GM21360 (cell line): Measurements from ENCODE around the gene RAMP1.

Experiments
- ATAC-seq: cut with Tn5 transposase; IDR thresholded peaks from one replicate; pipeline ENCODE4 v1.9.1; 2021; ENCODE audit warnings: mild to moderate bottlenecking, moderate library complexity; ENCODE audit not compliant: unreplicated experiment

The RAMP1 gene

DNA sequence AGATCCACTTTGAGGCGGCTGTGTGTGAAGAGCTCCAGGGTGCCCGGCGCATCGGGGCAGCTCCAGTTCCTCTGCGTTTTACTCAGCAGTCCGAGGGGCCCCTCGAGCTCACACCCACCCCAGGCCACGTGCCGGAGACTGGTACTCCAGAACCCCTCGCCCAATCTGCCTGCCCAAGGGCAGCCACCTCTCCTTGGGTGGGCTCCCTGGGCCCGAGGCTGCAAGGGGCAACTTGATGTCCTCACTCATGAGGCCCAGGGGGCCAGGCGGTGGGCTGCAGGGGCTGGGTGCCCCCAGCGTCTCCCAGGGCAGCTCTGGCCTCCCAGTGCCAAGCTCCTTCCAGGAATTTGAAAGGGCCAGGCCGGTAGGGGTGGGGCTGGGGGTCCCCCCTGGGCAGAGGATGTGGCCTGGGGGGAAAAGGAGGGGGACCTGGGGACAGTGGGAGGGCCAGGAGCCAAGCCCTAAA lies 16.7 kb downstream of the RAMP1 start:
- no peak for ATAC-seq

DNA sequence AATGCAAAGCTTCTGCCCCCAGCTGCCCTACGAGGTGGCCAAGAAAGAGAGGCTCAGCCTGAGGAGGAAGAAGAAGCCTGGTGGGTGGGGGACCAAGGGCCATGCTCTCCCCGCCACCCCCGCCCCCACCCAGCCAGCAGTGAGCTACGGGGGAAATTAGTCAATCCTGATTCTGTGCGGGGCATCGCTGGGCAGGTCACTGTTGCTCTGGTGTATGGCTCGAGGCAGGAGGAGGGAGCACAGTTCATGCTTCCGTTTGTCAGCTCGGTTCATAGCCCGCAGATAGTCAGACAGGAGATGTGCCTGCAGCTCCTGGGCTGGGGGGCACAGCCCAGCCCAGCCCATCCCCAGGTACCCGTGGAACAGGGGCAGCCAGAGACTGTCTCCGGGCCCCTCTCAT lies 17.1 kb downstream of the RAMP1 start:
- ATAC-seq, result no peak

DNA sequence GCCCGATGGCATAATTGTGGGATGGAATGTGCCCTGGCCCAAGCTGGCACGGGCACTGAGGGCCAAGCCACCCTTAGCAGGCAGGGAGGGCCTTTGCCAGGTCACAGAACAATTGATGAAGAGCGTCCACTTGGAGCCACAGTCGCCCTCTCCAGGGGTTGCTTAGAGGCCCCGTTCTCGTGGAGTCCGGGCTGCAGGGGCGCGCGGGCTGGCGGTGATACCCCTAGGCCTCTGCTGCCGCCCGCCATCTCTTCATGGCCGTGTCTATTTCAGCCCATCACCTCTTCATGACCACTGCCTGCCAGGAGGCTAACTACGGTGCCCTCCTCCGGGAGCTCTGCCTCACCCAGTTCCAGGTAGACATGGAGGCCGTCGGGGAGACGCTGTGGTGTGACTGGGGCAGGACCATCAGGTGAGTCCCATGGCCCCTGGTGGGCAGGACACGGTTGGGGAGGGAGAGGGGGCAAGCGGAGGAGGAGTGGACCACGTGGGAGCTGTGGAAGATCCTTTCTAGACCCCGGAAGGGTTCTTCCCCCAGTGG lies 17.6 kb downstream of the RAMP1 start:
- no peak for ATAC-seq

DNA sequence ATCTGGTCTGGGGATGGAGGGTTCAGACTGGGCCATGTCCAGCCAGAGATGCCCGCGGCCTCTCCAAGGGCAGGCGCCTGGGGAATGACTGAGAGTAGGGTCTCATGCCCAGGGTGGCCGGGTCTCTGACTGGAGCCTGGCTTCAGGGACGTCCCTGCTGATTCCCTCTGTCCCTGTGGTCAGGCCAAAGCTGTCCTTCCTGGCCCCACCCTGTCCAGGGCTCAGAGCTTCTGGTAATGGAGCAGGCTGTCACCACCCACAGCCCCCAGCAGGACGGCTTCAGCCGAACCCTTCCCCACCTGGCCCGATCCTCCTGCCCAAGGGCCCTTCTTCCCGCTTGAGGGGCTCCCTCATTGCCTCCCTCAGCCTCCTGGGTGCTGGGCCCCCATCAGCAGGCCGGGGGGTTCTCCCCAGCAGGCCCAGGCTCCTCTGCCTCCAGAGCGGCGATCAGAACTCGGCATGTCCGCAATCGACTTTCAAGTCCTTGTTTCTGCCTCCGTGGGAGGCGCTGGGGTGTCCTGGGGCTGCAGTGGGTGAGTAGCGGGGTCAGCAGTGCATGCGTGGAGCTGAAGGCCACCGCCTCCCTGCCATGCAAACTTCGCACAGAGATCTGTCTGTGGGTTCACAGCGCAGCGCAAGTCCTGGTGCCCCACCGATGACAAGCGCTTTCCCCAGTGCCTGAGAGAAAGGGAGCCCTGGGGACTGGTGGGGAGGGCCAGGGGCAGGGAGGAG lies 18.3 kb downstream of the RAMP1 start:
- no peak for ATAC-seq

DNA sequence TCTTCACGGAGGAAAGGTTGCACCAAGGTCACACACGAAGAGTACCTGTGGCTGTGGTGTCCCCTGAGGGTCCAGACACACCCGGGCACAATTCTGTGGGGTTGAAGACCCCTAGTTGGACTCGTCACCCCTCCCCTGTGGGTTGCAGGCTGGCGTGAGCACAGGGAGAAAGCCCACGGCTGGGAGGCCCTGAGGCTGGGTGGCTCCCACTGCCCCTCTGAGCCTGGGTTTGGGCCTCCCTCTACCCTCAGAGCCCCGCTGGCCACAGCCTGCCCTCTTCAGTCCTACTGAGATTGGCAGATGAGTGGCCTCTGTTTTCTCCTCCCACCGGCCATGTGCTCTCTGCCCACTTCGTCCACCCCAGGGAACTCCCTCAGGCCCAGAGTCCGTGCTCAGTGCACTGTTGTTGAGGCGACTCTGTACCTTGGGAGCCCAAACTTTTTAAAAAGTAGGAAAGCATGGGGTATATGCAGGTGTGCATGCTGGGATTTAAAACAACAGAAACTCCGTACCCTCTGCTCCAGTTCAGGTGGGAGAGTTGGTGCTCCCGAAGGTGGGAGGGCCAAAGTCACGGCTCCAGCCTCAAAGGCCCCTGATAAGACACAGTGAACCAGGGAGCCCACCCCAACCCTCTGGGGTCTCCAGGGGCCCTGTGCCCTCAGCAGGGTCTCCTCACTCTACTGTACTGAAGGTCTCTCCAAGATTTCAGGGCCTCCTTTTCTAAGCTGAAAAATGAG lies 19.1 kb downstream of the RAMP1 start:
- no peak for ATAC-seq

DNA sequence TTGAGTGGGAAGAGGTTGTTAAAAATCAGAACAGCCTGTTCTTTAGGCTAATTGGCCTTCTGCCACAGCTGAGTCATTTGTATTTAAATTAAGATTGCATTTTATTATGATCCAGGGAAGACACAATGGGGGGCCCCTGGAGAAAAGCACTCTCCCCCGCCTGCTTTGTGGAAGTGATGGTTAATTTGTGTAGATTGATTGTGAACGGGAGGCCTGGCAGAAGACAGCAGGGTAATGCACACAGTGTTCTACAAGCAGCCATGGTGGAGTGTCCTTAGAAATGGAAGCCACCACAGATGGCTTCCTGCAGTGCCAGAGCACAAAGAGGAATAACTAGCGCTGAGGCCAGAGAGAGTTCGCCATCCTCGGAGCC lies 19.6 kb downstream of the RAMP1 start:
- ATAC-seq, result no peak

DNA sequence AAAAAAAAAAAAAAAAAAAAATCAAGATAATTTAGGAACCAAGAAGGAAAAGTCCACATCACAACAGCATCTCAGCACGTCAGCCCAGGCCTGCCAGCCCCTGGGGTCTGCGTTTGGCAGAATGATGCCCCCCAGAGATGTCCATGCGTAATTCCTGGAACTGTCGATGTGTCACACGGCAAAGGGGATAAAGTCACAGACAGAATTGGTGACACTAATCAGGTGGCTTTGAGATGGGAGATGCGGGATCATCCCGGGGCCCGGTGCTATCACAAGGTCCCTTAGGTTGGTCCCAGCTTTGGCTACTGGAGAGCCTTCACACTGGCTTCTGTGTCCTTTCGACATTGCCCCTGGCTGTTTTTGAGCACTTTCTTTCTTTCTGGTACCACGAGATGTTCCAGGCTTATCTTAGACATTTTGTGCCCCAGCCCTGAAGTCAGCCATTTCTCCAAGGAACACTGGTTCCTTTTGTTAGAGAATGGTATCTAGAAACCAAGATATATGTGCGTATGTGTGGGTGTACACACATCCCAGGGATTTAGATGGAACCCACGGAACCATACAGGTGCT lies 20.7 kb downstream of the RAMP1 start:
- ATAC-seq, result no peak

DNA sequence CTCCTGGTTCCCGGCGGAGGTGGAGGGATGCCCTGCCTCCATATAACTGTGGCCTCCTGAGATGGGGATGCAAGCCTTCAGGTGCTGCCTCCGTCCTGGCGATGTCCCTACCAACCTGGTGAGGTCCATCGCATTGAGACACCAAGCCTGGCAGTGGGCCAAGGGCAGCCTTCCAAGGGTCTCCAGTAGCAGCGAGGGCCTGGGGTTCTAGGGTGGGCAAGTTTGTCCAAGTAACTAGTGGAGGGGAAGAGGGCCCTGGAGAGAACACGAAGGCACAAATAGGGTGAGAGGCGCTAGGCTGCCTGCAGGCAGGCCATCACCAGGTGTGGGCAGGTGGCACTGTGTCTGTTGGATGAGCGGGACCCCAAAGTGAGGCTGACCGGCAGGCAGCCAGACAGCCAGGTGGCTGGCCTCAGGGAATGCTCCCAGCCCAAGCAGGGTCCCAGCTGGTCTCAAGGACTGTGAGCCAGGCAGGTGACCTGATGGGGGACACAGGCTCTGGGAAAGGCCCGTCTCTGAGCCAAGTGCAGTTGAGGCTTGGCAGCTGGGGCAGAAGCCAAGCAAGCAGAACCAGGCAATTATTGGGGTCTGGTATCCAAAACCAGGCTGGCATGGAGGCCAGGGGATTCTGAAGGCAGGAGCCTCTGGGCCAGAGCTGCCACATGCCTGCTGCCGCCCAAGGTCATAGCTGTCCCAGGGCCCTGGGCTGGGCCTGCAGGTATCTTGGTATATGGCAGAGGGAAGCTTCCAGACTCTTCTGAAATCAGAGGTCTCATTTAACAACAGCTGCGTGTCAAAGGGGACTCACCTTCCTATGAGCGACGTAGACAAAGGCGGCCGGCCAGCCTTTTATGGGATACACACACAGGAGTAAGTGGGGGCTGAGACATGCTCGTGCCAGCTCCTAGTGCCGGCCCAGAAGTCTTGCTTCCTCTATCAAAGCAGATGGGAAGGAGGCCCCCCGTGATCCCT lies 23.4 kb downstream of the RAMP1 start:
- no peak for ATAC-seq

DNA sequence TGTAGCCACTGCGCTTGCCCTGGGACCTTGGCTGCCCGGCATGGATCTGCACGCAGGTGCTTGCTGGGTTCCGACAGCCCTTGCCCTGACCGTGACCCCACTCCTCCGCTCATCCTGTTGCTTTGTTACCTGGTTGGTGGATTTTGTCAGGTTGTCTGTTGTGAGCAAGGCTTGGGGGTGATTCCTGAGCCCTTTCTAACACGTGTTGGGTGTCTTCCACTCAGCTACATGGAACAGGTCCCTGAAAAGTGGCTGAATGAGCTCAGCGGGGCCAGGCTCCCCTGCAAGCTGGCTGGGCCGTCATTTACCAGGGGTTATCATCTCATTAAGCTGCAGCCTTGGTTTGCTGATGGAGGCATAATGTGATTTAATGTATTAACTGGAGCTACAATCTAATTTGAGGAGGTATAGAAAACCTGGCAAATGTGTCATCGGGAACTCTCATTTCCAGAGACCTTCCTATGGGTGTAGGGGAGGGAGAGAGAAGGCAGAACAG lies 24.6 kb downstream of the RAMP1 start:
- ATAC-seq, result no peak

DNA sequence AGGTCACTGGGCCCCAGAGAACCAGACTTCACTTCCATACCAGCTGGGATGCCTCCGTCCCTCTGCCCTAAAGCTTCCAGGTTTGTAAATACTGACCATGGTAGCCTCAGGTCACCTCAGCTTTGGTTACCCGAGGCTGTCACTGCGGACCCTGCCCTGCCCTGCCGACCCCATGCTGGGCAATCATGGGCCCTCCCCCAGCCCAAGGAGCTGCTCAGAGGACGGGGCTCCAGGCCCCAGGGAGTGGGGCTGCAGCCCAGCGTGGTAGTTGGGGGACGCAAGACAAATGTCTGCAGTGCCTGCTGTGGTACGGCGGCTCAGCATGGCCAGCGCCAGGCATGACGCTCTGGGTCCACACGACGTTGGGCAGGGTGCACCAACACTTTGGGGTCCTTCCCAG lies 25.3 kb downstream of the RAMP1 start:
- ATAC-seq, result no peak

DNA sequence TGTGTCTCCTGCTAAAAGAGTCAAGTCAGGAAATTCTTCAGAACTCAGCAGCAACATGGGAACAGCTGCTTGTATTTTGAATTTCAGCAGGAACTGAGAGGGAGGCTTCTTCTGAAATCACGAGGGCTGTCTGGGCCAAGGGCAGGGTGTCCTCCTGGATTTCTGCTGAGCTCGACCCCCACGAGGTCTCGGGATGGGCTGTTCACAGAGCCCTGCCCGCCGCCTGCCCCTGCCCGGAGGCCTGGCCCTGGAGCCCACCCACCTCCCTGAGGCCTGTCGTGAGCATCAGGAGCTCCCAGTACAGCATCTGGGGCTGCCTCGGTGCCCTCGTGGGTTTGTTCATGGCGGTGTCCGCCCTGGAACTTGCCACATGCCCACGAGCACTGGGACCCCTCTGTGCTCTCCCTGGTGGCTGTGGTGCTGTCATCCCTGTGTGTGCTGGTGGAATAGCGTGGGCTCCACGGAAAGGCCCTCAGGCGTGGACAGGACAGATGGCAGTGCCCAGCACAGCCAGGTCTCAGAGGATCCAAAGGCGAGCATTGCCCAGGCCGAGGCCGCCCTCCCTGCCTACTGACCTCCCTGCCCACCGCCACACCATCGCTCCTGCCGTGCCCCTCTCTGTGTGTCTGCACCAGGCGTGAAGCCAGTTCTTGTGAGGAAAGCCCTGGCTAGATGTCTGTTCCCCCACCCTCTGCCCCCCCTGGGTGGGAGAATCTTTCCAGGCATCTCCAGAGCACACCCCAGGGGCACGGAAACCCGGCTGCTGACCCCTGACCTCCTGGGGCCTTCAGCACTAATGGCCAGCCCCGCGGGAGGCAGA lies 25.9 kb downstream of the RAMP1 start:
- ATAC-seq, result no peak

DNA sequence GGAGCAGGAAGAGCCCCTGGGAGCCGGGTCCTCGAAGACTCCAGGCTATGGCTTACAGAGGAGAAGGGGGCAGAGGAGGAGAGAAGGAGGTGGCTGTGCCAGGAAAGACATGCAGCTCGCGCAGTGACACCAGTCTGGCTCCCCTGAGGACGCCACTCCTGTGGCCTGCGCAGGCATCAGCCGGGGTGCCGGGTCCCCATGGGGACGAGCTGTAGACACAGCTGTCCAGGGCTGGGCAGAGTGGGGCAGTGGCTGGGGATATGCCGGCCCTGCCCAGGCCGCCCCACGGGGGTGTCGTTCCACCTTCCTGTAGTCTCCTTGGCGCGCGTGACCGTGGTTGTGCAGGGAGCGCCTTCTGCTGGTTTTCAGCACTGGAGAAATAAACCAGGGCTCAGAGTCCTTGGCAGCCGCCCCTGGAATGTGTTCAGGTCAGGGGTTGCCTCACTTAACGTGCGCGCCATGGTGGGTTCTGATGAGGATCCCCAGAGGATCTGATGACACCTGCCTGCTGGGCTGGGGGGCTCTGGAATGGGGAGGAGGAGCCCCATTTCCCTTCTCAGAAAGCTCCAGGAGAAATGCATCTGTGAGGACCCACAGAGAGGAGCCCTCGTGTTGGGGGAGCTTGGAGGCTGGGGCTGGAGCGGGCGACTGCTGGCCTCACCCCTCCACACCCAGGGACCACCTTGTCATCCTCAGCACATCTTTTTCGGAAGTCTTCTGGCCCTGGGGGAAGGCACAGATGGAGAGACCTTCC lies 26.7 kb downstream of the RAMP1 start:
- no peak for ATAC-seq

DNA sequence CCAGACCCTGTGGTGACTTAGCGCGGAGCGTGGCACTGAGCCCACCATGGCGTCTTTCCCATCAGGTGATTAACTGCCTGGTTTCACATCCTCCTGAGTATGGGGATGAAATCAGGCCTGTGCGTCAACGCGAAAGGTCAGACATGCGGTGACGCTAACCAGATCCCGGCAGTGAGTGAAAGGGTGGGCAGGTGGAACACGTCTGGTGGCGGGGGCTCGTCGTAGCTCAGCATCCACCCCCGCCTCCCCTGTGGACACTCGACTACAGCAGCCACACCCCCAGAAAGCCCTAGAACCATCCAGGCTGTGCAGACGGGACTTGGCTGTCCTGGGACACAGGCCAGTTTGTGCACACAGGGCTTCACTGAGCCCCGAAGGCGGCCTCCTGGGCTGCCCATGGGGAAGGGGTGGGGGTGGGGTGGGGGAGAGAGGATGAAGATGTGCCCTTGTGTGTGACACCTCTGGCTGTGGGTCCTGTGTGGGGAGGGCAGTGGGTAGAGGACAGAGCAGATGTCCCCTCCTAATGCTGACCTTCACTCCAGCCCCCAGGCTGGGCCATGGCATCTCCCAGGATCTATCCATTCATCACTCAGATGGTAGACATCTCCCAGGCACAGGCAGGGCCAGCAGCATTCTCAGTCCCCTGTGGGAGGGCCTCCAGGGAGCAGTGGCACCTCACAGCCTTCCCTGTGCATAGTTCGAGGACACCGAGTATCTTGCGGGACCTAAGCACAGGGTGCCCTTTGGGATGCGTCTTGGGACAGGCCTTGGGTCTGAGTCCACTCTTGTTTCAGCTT lies 27.5 kb downstream of the RAMP1 start:
- no peak for ATAC-seq

DNA sequence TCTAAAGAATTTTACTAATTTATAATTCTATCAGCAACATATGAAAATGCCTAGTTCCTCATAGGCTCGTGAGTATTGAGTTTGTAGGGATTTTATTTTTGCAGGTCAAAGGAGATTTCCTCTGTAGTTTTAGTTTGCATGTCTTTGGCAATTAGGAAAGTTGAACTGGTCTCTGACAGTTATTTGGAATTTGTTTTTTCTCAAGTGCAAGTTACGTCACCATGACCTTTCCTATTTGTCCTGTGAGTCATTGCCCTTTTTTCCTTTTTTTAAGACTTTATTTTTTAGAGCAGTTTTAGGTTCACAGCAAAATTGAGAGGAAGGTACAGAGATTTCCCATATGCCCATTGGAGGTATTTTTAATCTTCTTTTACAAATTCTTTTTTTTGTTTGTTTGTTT lies 29.0 kb downstream of the RAMP1 start:
- ATAC-seq, result no peak

DNA sequence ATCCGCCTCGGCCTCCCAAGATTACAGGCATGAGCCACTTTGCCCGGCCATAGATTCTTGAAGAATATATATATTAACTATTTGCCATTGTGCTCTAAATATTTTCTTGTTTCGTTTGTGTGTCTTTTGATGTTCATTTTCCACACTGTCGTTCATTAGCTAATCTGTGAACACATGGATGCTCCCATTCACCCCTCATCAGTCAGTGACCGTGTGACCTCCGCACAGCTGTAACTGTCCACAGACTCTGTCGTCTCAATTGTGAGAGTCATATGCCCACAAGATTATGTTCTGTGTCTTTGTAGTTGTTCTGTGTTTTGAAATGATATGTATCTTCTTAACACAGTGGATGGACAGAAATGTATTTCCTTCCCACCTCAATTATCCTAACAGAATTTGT lies 29.6 kb downstream of the RAMP1 start:
- ATAC-seq, result no peak

DNA sequence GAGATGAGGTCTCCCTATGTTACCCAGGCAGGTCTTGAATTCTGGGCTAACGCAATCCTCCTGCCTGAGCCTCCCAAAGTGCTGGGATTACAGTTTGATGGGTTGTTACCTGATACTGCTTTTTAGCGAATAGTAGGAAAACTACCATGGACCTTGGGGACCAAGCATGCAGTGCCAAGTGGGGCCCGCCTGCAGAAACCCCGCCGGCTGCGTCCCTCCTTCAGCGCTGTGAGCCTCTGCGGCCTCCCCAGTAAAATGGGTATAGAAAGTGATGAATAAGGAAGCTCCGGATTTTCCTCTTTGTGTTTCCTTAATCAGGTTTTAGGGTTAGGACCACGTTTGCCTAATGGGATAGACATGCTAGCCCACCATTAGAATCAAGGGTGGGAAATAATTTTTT lies 30.4 kb downstream of the RAMP1 start:
- ATAC-seq, result no peak

DNA sequence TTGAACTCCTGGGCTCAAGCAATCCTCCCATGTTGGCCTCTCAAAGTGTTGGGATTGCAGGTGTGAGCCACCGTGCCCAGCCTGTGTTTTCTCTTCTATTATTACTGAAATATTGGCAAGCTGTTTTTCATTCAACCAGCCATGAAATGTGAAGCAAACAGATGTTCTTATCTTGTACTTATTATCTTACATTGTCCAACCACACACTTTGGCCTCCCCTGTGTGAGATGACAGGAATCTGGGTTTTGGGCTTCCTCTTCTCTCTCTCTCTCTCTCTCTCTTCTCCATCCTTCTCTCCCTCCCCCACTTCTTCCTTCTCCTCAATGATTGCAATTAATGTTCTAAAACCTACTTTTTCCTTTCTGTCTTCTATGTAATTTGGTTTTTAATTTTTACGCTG lies 33.1 kb downstream of the RAMP1 start:
- ATAC-seq, result no peak

DNA sequence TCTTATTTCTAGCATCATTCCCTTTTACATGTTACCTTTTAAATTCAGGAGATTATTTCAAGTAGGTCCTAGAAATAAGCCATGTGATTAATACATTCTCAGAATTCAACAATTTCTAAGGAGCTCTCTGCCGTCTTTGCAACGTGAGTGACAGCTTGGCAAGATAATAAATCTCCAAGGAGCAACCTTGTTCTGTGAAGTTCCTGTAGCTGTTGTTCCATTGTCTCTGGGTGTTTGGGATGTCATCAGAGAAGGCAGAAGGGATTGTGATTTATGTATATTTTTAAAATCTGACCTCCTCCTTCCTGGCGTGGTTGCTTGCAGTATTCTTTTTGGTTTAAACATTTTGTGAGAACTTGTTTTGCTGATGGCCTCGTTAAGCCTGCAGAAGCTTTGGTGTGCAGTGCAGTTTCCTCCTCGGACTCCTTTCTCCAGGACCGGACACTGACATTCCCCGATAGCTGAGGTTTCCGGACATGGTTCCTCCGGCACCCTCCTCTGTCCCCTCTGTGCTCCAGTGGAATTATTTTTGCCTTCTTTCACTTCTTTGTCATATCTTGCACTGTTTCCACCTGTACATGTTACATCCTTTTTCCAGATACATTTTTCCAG lies 33.7 kb downstream of the RAMP1 start:
- no peak for ATAC-seq
